Fibroblast of mammary gland (primary cell): ENCODE measurements around the gene ATP10B.
A peak's percentile ranks its signal among the peaks of the same experiment; 100 is the strongest.

Experiments
- DNase-seq: peaks from one replicate; pipeline ENCODE4 v3.0.0-alpha.2; 2010; ENCODE audit warnings: low read depth
- H3K4me3 ChIP-seq: 2 replicates; pipeline ENCODE4 v1.5.1; 2011; ENCODE audit warnings: low read depth, mild to moderate bottlenecking, low read length, moderate library complexity; ENCODE audit not compliant: control insufficient read depth
- CTCF ChIP-seq: conservative IDR thresholded peaks from 2 replicates; pipeline ENCODE4 v1.5.1; 2011; ENCODE audit warnings: low read depth, low read length, inconsistent platforms; ENCODE audit not compliant: control insufficient read depth, insufficient read depth

Gene ATP10B

GRCh38 chr5:160555971-160556631 lies 295.9 kb downstream of the ATP10B start:
- no peak for TF ChIP-seq CTCF
- DNase-seq: no peak
- no peak overlapping the region for H3K4me3 ChIP-seq

GRCh38 chr5:160555581-160555970 lies 296.4 kb downstream of the ATP10B start:
- H3K4me3 ChIP-seq: no peak overlapping the region
- no peak for TF ChIP-seq CTCF
- DNase-seq: no peak

- no peak for TF ChIP-seq CTCF
- DNase-seq: no peak
- H3K4me3 ChIP-seq: no peak overlapping the region
These were observed 301.9 kb downstream of the ATP10B start for GRCh38 chr5:160550075-160550474.

GRCh38 chr5:160548949-160549645 lies 302.9 kb downstream of the ATP10B start:
- peak; percentile 41 for DNase-seq
- no peak for TF ChIP-seq CTCF
- H3K4me3 ChIP-seq: no peak overlapping the region

- no peak overlapping the region for H3K4me3 ChIP-seq
- no peak for TF ChIP-seq CTCF
- no peak for DNase-seq
These were observed 304.1 kb downstream of the ATP10B start for GRCh38 chr5:160547872-160548271.

GRCh38 chr5:160547061-160547460 lies 304.9 kb downstream of the ATP10B start:
- H3K4me3 ChIP-seq: no peak overlapping the region
- DNase-seq: no peak
- TF ChIP-seq CTCF: no peak
